Upper lobe of left lung (tissue), 6 donors: ENCODE results near the gene RNF17. TPM values are rescaled to one million over a fixed set of nuclear protein-coding genes. Genes with fewer than 3 reads are reported as not detected.

Experiments
- ATAC-seq, 2 donors: fragments of 200-7000 bp; cut with Tn5 transposase; one replicate each; pipeline ENCODE4 v1.9.1; 2022; ENCODE audit warnings: mild to moderate bottlenecking in 2 of 2, moderate library complexity in 2 of 2; ENCODE audit not compliant: low FRiP score in 2 of 2
- DNase-seq, 2 donors: peaks; one replicate each; pipeline ENCODE4 v3.0.0-alpha.2; 2019 to 2020
- H3K27ac ChIP-seq, 4 donors: fragments of 200-600 bp; sonication (generic); one replicate each; pipeline ENCODE4 v1.5.1; 2016 to 2019
- H3K27me3 ChIP-seq, 4 donors: fragments of 200-600 bp; sonication (generic); one replicate each; pipeline ENCODE4 v1.5.1; 2017 to 2019
- H3K36me3 ChIP-seq, 4 donors: fragments of 200-600 bp; sonication (generic); one replicate each; pipeline ENCODE4 v1.5.1; 2016 to 2019
- H3K4me1 ChIP-seq, 4 donors: fragments of 200-600 bp; sonication (generic); one replicate each; pipeline ENCODE4 v1.5.1; 2018 to 2019
- H3K4me3 ChIP-seq, 4 donors: fragments of 200-600 bp; sonication (generic); one replicate each; pipeline ENCODE4 v1.5.1; 2017 to 2019; ENCODE audit warnings: mild to moderate bottlenecking in 2 of 4, moderate library complexity in 1 of 4
- H3K9me3 ChIP-seq, 4 donors: fragments of 200-600 bp; sonication (generic); one replicate each; pipeline ENCODE4 v1.5.1; 2018 to 2019
- CTCF ChIP-seq, 6 experiments: fragments of 450-650 bp in 4 of 6; fragments of 200-600 bp in 2 of 6; sonication (generic) in 2 of 6; IDR thresholded peaks; one replicate each; pipeline ENCODE4 v1.5.1; 2016 to 2019; ENCODE audit warnings: antibody characterized with exemption in 6 of 6
- EP300 ChIP-seq, 4 donors: sonication (generic); formaldehyde crosslinking; IDR thresholded peaks; one replicate each; pipeline ENCODE4 v1.5.1; 2017; ENCODE audit warnings: antibody characterized with exemption in 4 of 4, control low read depth in 2 of 4
- POLR2A ChIP-seq, 4 donors: fragments of 450-650 bp; IDR thresholded peaks; one replicate each; pipeline ENCODE4 v1.5.1; 2016 to 2017; ENCODE audit warnings: antibody characterized with exemption in 4 of 4, mild to moderate bottlenecking in 2 of 4
- POLR2AphosphoS5 ChIP-seq, 2 donors: sonication (generic); formaldehyde crosslinking; IDR thresholded peaks; one replicate each; pipeline ENCODE4 v1.5.1; 2017; ENCODE audit warnings: antibody characterized with exemption in 2 of 2
- WGBS, 2 donors: methylation state at CpG; one replicate each; pipeline ENCODE4 v1.1.5; 2017 to 2018; 5-methylcytosine and 5-hydroxymethylcytosine counted together
- total RNA-seq, 6 donors: library from RNA; depleted of rRNA in 4 of 6; stranded (reverse); fragments of >200 nt in 4 of 6; gene quantifications; one replicate each; pipeline versions ENCODE4 v1.1.0 to v1.2.1, GENCODE V29; 2016 to 2021
- donor health status: DM: no; HTN: no; CAD: no; lungs with moderate emphysema.
- donor health status: DM: no; HTN: yes; CAD: no; lungs with severe emphysema.

The RNF17 gene
- 1 to 10 TPM in 1 of 6 donors, under 1 TPM in 1, not detected in 4; 0.27 to 1.9 TPM for total RNA-seq

GRCh38 chr13:24763596-24764275, at the start of gene RNF17:
TSS of gene RNF17 (plus strand) at chr13:24764169. CDS start at chr13:24764204, 35 bp downstream.
- no peaks in the 10 kb centered on the region for H3K27me3 ChIP-seq
- 92 to 93% methylated on average over 27 to 28 of the region's 28 CpGs for WGBS, 2 donors
- H3K36me3 ChIP-seq = no peaks in the 10 kb centered on the region
- H3K4me1 ChIP-seq = no peaks in the 10 kb centered on the region
- ATAC-seq = no peak
- no peak within 1 kb of the TSS for H3K4me3 ChIP-seq
- TF ChIP-seq POLR2A (IDR thresholded peaks at IDR 0.05) (no peak), POLR2AphosphoS5 (IDR thresholded peaks at IDR 0.05) (no peak), CTCF (IDR thresholded peaks at IDR 0.05) (no peak), EP300 (IDR thresholded peaks at IDR 0.05) (no peak)
- no peak within 1 kb of the TSS for H3K27ac ChIP-seq
- H3K9me3 ChIP-seq = no peaks in the 10 kb centered on the region
- DNase-seq = peak in 1 of 2 donors; percentile 67

- no peak overlapping the region for H3K27ac ChIP-seq
- ATAC-seq (no peak), DNase-seq (no peak)
- WGBS, 2 donors = 30 to 31% methylated on average over 5 of the region's 5 CpGs
- H3K36me3 ChIP-seq = no peaks in the 10 kb centered on the region
- no peak for TF ChIP-seq POLR2AphosphoS5 (IDR thresholded peaks at IDR 0.05)
- TF ChIP-seq CTCF (IDR thresholded peaks at IDR 0.05) = no peak
- TF ChIP-seq POLR2A (IDR thresholded peaks at IDR 0.05) = no peak
- no peak for TF ChIP-seq EP300 (IDR thresholded peaks at IDR 0.05)
- H3K27me3 ChIP-seq = no peaks in the 10 kb centered on the region
- no peak overlapping the region for H3K4me3 ChIP-seq
- no peaks in the 10 kb centered on the region for H3K9me3 ChIP-seq
- H3K4me1 ChIP-seq = no peaks in the 10 kb centered on the region
Observed at GRCh38 chr13:24716011-24716410, 48.0 kb upstream of the RNF17 start.

GRCh38 chr13:24716446-24716845, 47.5 kb upstream of the RNF17 start:
- DNase-seq (no peak), ATAC-seq (no peak)
- no peak overlapping the region for H3K4me3 ChIP-seq
- no peak for TF ChIP-seq EP300 (IDR thresholded peaks at IDR 0.05)
- TF ChIP-seq POLR2AphosphoS5 (IDR thresholded peaks at IDR 0.05) = no peak
- no peak for TF ChIP-seq CTCF (IDR thresholded peaks at IDR 0.05)
- no peak for TF ChIP-seq POLR2A (IDR thresholded peaks at IDR 0.05)
- H3K27ac ChIP-seq = no peak overlapping the region
- H3K9me3 ChIP-seq = no peaks in the 10 kb centered on the region
- H3K27me3 ChIP-seq = no peaks in the 10 kb centered on the region
- 60 to 61% methylated on average over 7 of the region's 7 CpGs for WGBS, 2 donors
- no peaks in the 10 kb centered on the region for H3K4me1 ChIP-seq
- H3K36me3 ChIP-seq = no peaks in the 10 kb centered on the region

- Histone ChIP-seq H3K9me3 (no peaks in the 10 kb centered on the region), H3K27me3 (no peaks in the 10 kb centered on the region), H3K4me1 (no peaks in the 10 kb centered on the region), H3K27ac (no peak overlapping the region), H3K36me3 (no peaks in the 10 kb centered on the region), H3K4me3 (no peak overlapping the region)
- TF ChIP-seq EP300 (IDR thresholded peaks at IDR 0.05) (no peak), CTCF (IDR thresholded peaks at IDR 0.05) (no peak), POLR2AphosphoS5 (IDR thresholded peaks at IDR 0.05) (no peak), POLR2A (IDR thresholded peaks at IDR 0.05) (no peak)
- WGBS, 2 donors = 54 to 67% methylated on average over 4 of the region's 4 CpGs
- DNase-seq (no peak), ATAC-seq (no peak)
Observed at GRCh38 chr13:24717217-24717616, 46.8 kb upstream of the RNF17 start.
